ENCODE data around the gene LIME1. TPM values are rescaled to one million over a fixed set of nuclear protein-coding genes. Genes with fewer than 3 reads are reported as not detected.
A peak's percentile ranks its signal among the peaks of the same experiment; 100 is the strongest.

The LIME1 gene
- total RNA-seq, 1 experiment from 2014 or later = 27.4 TPM

DNA sequence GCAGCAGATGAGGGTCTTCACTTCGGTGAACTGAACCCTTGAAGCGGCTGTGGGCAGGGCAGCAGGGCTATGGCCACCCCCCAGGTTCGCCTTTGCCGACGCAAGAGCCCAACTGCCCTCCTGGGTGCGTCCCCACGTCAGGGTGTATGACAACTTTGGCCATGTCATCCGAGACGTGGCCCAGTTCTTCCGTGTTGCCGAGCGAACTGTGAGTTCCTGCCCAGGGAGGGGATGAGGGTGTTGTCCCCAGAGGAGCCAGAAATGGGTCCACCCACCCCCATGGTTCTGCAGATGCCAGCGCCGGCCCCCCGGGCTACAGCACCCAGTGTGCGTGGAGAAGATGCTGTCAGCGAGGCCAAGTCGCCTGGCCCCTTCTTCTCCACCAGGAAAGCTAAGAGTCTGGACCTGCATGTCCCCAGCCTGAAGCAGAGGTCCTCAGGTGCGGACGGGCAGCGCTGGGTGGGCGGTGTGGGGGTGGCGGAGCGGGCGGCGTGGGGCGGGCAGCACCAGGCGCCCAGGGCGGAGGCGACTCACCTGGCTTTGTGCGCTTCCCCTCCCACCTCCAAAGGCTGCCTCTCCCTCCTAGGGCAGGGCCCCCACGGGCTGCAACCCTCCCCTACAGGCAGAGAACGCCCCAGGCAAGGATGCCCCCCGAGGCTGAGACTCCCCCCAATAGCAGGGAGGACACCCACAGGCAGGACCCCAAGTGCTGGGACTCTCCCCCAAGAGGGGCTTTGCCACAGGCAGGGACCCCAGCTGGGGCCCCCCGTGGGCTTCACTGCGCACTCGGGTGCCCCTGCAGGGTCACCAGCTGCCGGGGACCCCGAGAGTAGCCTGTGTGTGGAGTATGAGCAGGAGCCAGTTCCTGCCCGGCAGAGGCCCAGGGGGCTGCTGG is 46.2 kb upstream of the LIME1 start:
- intact Hi-C loops (cut with micrococcal nuclease) = no loop called here
- DNase-seq (ENCODE audit: low read depth, low spot score) (no peak), ATAC-seq (no peak)
- TF ChIP-seq, protein P1, sequence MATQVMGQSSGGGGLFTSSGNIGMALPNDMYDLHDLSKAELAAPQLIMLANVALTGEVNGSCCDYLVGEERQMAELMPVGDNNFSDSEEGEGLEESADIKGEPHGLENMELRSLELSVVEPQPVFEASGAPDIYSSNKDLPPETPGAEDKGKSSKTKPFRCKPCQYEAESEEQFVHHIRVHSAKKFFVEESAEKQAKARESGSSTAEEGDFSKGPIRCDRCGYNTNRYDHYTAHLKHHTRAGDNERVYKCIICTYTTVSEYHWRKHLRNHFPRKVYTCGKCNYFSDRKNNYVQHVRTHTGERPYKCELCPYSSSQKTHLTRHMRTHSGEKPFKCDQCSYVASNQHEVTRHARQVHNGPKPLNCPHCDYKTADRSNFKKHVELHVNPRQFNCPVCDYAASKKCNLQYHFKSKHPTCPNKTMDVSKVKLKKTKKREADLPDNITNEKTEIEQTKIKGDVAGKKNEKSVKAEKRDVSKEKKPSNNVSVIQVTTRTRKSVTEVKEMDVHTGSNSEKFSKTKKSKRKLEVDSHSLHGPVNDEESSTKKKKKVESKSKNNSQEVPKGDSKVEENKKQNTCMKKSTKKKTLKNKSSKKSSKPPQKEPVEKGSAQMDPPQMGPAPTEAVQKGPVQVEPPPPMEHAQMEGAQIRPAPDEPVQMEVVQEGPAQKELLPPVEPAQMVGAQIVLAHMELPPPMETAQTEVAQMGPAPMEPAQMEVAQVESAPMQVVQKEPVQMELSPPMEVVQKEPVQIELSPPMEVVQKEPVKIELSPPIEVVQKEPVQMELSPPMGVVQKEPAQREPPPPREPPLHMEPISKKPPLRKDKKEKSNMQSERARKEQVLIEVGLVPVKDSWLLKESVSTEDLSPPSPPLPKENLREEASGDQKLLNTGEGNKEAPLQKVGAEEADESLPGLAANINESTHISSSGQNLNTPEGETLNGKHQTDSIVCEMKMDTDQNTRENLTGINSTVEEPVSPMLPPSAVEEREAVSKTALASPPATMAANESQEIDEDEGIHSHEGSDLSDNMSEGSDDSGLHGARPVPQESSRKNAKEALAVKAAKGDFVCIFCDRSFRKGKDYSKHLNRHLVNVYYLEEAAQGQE (IDR thresholded peaks at IDR 0.05; ENCODE audit: low read depth) = no peak
- TF ChIP-seq SP1 (IDR thresholded peaks at IDR 0.05; ENCODE audit: low read depth) = no peak
- TF ChIP-seq ELF1 (IDR thresholded peaks at IDR 0.05; ENCODE audit: borderline replicate concordance, low read depth) = no peak
- no peak for TF ChIP-seq CEBPB (IDR thresholded peaks at IDR 0.05; ENCODE audit: low read depth)
- TF ChIP-seq EGR1 (IDR thresholded peaks at IDR 0.05; ENCODE audit: low read depth) = no peak
- no peak for TF ChIP-seq ZFX (IDR thresholded peaks at IDR 0.05)
- no peak for TF ChIP-seq FOSL1 (IDR thresholded peaks at IDR 0.05; ENCODE audit: low read depth)
- no peak for TF ChIP-seq ZNF274 (IDR thresholded peaks at IDR 0.05; ENCODE audit: low read depth, low read length)
- Histone ChIP-seq H3K4me3 (replicated peaks in 1 of 2; ENCODE audit: low read depth in 1 of 2, low read length in 2 of 2) (no peak overlapping the region), H3K4me2 (ENCODE audit: low read length) (no peak overlapping the region), H3K27me3 (ENCODE audit: insufficient read depth, low read length) (no peaks in the 10 kb centered on the region), H3K4me1 (ENCODE audit: control insufficient read depth in 1 of 2, insufficient read depth in 2 of 2, low read length in 2 of 2) (peaks cover 30 to 65% of the 10 kb centered on the region in 2 experiments), H3K9me3 (ENCODE audit: control insufficient read depth in 1 of 2, insufficient read depth in 1 of 2, low read depth in 1 of 2, low read length in 2 of 2) (no peaks in the 10 kb centered on the region), H3K27ac (ENCODE audit: low read depth, low read length) (peak overlapping the region; percentile 59; the same call in 1 of the 2 replicates), H3K36me3 (ENCODE audit: control insufficient read depth in 1 of 2, insufficient read depth in 2 of 2, low read length in 2 of 2) (peaks cover 0 to 13% of the 10 kb centered on the region in 2 experiments; a peak in 1 of 4 replicates), H3K9ac (ENCODE audit: low read length) (no peak overlapping the region), H3K79me2 (ENCODE audit: insufficient read depth, low read length) (peaks cover 8% of the 10 kb centered on the region; the same call in 1 of the 2 replicates), H3K9me2 (ENCODE audit: insufficient read depth) (no peaks in the 10 kb centered on the region), H2AFZ (ENCODE audit: low read depth, low read length, poor library complexity, severe bottlenecking) (no peak overlapping the region), H4K20me1 (ENCODE audit: insufficient read depth) (no peaks in the 10 kb centered on the region)
- no TSS peak for BruUV-seq (replicated peaks)
- RAD21 ChIA-PET (ENCODE audit: low non-redundant PET in 1 of 2, low total read pairs in 2 of 2, uncharacterized antibody in 2 of 2, unreplicated experiment in 2 of 2) = no interaction called here
- CTCF ChIA-PET = no interaction called here
- POLR2A ChIA-PET = no interaction called here
